ENCODE results near the gene RNASE8. TPM values are rescaled to one million over a fixed set of nuclear protein-coding genes. Genes with fewer than 3 reads are reported as not detected.

Gene RNASE8
- total RNA-seq, 1 donor from 2014 or later: not detected

Small RNAs within 50 kb of the gene (microRNA-seq; reads per million reads assigned to microRNA genes)
- gene MIR6717: not detected

Other genes with a start within 250 kb of the RNASE8 start
- not detected in 2 replicates for gene RNASE3, start 166.4 kb upstream of the RNASE8 start, total RNA-seq
- gene RNASE2, start 102.3 kb upstream of the RNASE8 start, total RNA-seq: not detected in 2 replicates
- 45.1 and 49.0 TPM in 2 replicates for gene METTL17, start 67.8 kb upstream of the RNASE8 start, total RNA-seq
- gene SLC39A2, start 58.5 kb upstream of the RNASE8 start, total RNA-seq: 0.30 TPM in 1 of 2 replicates, not detected in the other
- 11.8 and 12.6 TPM in 2 replicates for gene NDRG2, start 32.8 kb upstream of the RNASE8 start, total RNA-seq
- gene TPPP2, start 27.6 kb upstream of the RNASE8 start, total RNA-seq: not detected in 2 replicates
- gene RNASE13, start 23.0 kb upstream of the RNASE8 start, total RNA-seq: not detected in 2 replicates
- 0.19 TPM in 1 of 2 replicates, not detected in the other for gene RNASE7, start 15.5 kb upstream of the RNASE8 start, total RNA-seq
- gene ARHGEF40, start 12.5 kb downstream of the RNASE8 start, total RNA-seq: 99.9 and 129 TPM in 2 replicates
- gene ZNF219, start 40.8 kb downstream of the RNASE8 start, total RNA-seq: 24.2 and 31.9 TPM in 2 replicates
- 1.4 and 2.2 TPM in 2 replicates for gene TMEM253, start 43.2 kb downstream of the RNASE8 start, total RNA-seq
- not detected in 2 replicates for gene OR5AU1, start 98.2 kb downstream of the RNASE8 start, total RNA-seq
- 525 and 536 TPM in 2 replicates for gene HNRNPC, start 211.6 kb downstream of the RNASE8 start, total RNA-seq
- gene RPGRIP1, start 222.3 kb downstream of the RNASE8 start, total RNA-seq: not detected in 2 replicates

All from astrocyte (in vitro differentiated cells and primary cell).